ENCODE measurements around the gene CBL. TPM values are rescaled to one million over a fixed set of nuclear protein-coding genes. Genes with fewer than 3 reads are reported as not detected.

Gene CBL
- total RNA-seq, 3 donors from 2014 or later (not counting 1 experiment from before 2014, with no cell fraction given): 29.0 to 32.5 (median 30.1) TPM

DNA sequence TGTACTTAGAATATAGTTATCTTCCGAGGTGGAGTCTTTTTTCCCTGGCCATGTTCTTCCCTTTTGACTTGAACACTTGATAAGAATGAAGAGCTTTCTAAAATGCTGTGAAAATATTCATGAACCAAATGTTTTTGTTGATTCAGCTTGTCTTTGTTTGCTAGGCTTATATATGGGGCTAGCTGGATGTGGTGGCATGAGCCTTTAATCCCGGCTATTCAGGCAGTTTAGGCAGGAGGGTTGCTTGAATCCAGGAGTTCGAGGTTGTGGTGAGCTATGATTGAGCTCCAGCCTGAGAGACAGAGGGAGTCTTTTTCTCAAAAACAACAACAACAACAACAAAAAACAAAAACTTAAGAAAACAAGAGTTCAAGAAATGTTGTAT is 23.1 kb downstream of the CBL start:
- intact Hi-C loops (cut with micrococcal nuclease): loop anchor here (5.0 kb wide), 1 partner anchor 33 kb away; no protein-coding TSS in a partner anchor
- H3K4me1 Mint-ChIP-seq: peaks cover 28 to 38% of the 10 kb centered on the region in 2 donors
- peaks cover 14% of the 10 kb centered on the region for H3K36me3 ChIP-seq (ENCODE audit: control insufficient read depth, insufficient read depth, low read length)
- no peaks in the 10 kb centered on the region for H3K27me3 ChIP-seq (ENCODE audit: control insufficient read depth, insufficient read depth, low read length)
- DNase-seq (no peak), ATAC-seq (peak in 1 of 3 donors; percentile 12)
- WGBS (ENCODE audit: insufficient coverage): 77% methylated on average over 2 of the region's 3 CpGs
- peaks cover 8% of the 10 kb centered on the region for H3K36me3 Mint-ChIP-seq
- H3K9me3 ChIP-seq (ENCODE audit: control insufficient read depth, insufficient read depth, low read length): no peaks in the 10 kb centered on the region
- TF ChIP-seq, protein P1, sequence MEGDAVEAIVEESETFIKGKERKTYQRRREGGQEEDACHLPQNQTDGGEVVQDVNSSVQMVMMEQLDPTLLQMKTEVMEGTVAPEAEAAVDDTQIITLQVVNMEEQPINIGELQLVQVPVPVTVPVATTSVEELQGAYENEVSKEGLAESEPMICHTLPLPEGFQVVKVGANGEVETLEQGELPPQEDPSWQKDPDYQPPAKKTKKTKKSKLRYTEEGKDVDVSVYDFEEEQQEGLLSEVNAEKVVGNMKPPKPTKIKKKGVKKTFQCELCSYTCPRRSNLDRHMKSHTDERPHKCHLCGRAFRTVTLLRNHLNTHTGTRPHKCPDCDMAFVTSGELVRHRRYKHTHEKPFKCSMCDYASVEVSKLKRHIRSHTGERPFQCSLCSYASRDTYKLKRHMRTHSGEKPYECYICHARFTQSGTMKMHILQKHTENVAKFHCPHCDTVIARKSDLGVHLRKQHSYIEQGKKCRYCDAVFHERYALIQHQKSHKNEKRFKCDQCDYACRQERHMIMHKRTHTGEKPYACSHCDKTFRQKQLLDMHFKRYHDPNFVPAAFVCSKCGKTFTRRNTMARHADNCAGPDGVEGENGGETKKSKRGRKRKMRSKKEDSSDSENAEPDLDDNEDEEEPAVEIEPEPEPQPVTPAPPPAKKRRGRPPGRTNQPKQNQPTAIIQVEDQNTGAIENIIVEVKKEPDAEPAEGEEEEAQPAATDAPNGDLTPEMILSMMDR (IDR thresholded peaks at IDR 0.05): no peak
- no peak overlapping the region for H3K27ac ChIP-seq (ENCODE audit: low read length)
- H3K27ac Mint-ChIP-seq: peak overlapping the region; percentile 48 to 79
- H3K27me3 Mint-ChIP-seq (ENCODE audit: low read depth in 2 of 2): no peaks in the 10 kb centered on the region
- no peaks in the 10 kb centered on the region for H3K9me3 Mint-ChIP-seq
- H3K4me3 Mint-ChIP-seq: peak overlapping the region; percentile 72
- peaks cover 16% of the 10 kb centered on the region for H3K4me1 ChIP-seq (ENCODE audit: control insufficient read depth, insufficient read depth, low read length)
- no peak overlapping the region for H3K4me3 ChIP-seq (ENCODE audit: low read length)

- peaks cover 28 to 36% of the 10 kb centered on the region in 2 donors for H3K4me1 Mint-ChIP-seq
Measured at GRCh38 chr11:119229741-119230140, 23.6 kb downstream of the CBL start.

GRCh38 chr11:119236490-119236889 is 30.4 kb downstream of the CBL start:
- Mint-ChIP-seq H3K4me3 (no peak overlapping the region), H3K36me3 (peaks cover 8% of the 10 kb centered on the region), H3K9me3 (no peaks in the 10 kb centered on the region), H3K4me1 (peaks cover 32 to 36% of the 10 kb centered on the region in 2 donors), H3K27me3 (ENCODE audit: low read depth in 2 of 2) (no peaks in the 10 kb centered on the region), H3K27ac (no peak overlapping the region)
- H3K27ac ChIP-seq (ENCODE audit: low read length): no peak overlapping the region
- no peaks in the 10 kb centered on the region for H3K9me3 ChIP-seq (ENCODE audit: control insufficient read depth, insufficient read depth, low read length)
- H3K27me3 ChIP-seq (ENCODE audit: control insufficient read depth, insufficient read depth, low read length): no peaks in the 10 kb centered on the region
- no peak overlapping the region for H3K4me3 ChIP-seq (ENCODE audit: low read length)
- peaks cover 24% of the 10 kb centered on the region for H3K36me3 ChIP-seq (ENCODE audit: control insufficient read depth, insufficient read depth, low read length)
- TF ChIP-seq, protein P1 (IDR thresholded peaks at IDR 0.05): no peak
- intact Hi-C loops (cut with micrococcal nuclease): no loop called here
- DNase-seq (no peak), ATAC-seq (no peak)
- peaks cover 6% of the 10 kb centered on the region for H3K4me1 ChIP-seq (ENCODE audit: control insufficient read depth, insufficient read depth, low read length)

More at GRCh38 chr11:119229741-119230140, 23.6 kb downstream of the CBL start:
- H3K27me3 Mint-ChIP-seq (ENCODE audit: low read depth in 2 of 2): no peaks in the 10 kb centered on the region
- H3K27me3 ChIP-seq (ENCODE audit: control insufficient read depth, insufficient read depth, low read length): no peaks in the 10 kb centered on the region
- no peak overlapping the region for H3K27ac ChIP-seq (ENCODE audit: low read length)
- H3K9me3 Mint-ChIP-seq: no peaks in the 10 kb centered on the region
- H3K36me3 ChIP-seq (ENCODE audit: control insufficient read depth, insufficient read depth, low read length): peaks cover 18% of the 10 kb centered on the region
- 100% methylated on average over 3 of the region's 4 CpGs for WGBS (ENCODE audit: insufficient coverage)
- DNase-seq (no peak), ATAC-seq (no peak)
- peaks cover 8% of the 10 kb centered on the region for H3K36me3 Mint-ChIP-seq
- H3K4me1 ChIP-seq (ENCODE audit: control insufficient read depth, insufficient read depth, low read length): peaks cover 16% of the 10 kb centered on the region
- peak overlapping the region; percentile 48 to 79 for H3K27ac Mint-ChIP-seq
- intact Hi-C loops (cut with micrococcal nuclease): loop anchor here (5.0 kb wide), 1 partner anchor 33 kb away; no protein-coding TSS in a partner anchor
- no peak overlapping the region for H3K4me3 ChIP-seq (ENCODE audit: low read length)
- TF ChIP-seq, protein P1 (IDR thresholded peaks at IDR 0.05): no peak
- no peak overlapping the region for H3K4me3 Mint-ChIP-seq
- no peaks in the 10 kb centered on the region for H3K9me3 ChIP-seq (ENCODE audit: control insufficient read depth, insufficient read depth, low read length)

DNA sequence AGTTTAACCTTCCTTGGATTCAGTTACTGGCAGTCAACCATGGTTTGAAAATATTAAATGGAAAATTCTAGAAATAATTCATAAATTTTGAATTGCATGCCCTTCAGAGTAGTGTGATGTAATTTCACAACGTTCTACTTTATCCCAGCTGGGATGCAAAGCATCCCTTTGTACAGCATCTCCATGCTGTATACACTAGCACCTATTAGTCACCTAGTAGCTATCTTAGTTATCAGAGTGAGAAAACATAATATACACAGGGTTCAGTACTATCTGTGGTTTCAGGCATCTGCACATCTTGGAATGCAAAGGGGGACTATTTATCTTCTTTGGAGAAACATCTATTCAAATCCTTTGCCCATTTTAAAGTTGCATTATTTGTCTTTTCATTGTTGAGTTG is 30.8 kb downstream of the CBL start:
- peaks cover 8% of the 10 kb centered on the region for H3K36me3 Mint-ChIP-seq
- H3K9me3 Mint-ChIP-seq: no peaks in the 10 kb centered on the region
- no peaks in the 10 kb centered on the region for H3K27me3 ChIP-seq (ENCODE audit: control insufficient read depth, insufficient read depth, low read length)
- no peak overlapping the region for H3K27ac Mint-ChIP-seq
- TF ChIP-seq, protein P1 (IDR thresholded peaks at IDR 0.05): no peak
- H3K4me3 Mint-ChIP-seq: no peak overlapping the region
- peaks cover 6% of the 10 kb centered on the region for H3K4me1 ChIP-seq (ENCODE audit: control insufficient read depth, insufficient read depth, low read length)
- H3K36me3 ChIP-seq (ENCODE audit: control insufficient read depth, insufficient read depth, low read length): peaks cover 24% of the 10 kb centered on the region
- H3K4me3 ChIP-seq (ENCODE audit: low read length): no peak overlapping the region
- no peaks in the 10 kb centered on the region for H3K9me3 ChIP-seq (ENCODE audit: control insufficient read depth, insufficient read depth, low read length)
- DNase-seq: no peak
- WGBS (ENCODE audit: insufficient coverage): no CpG with 5 or more reads among the region's 1 CpG
- H3K27me3 Mint-ChIP-seq (ENCODE audit: low read depth in 2 of 2): no peaks in the 10 kb centered on the region
- H3K27ac ChIP-seq (ENCODE audit: low read length): no peak overlapping the region
- H3K4me1 Mint-ChIP-seq: peaks cover 36 to 40% of the 10 kb centered on the region in 2 donors
- ATAC-seq: no peak
- intact Hi-C loops (cut with micrococcal nuclease): no loop called here

Data from natural killer cell (primary cell).